GM12891 (cell line): ENCODE results near the gene TRIM4.

ENCODE experiments used
- DNase-seq: peaks from one replicate; pipeline ENCODE4 v3.0.0; 2011; ENCODE audit warnings: low spot score; ENCODE audit not compliant: insufficient read length
- FAIRE-seq: peaks from 2 replicates; lab custom pipeline; 2011; peaks lifted over from hg19 to GRCh38; lab: Jason Lieb, UNC
- PAX5 ChIP-seq: IDR thresholded peaks from 2 replicates; pipeline ENCODE4 v1.6.1; 2011; ENCODE audit warnings: low read length, moderate library complexity, mild to moderate bottlenecking; ENCODE audit not compliant: insufficient read depth, severe bottlenecking
- POLR2A ChIP-seq: IDR thresholded peaks from 2 replicates; pipeline ENCODE4 v1.6.1; 2011; ENCODE audit warnings: low read depth, low read length, control low read depth
- POLR2AphosphoS5 ChIP-seq: IDR thresholded peaks from 2 replicates; pipeline ENCODE4 v1.6.1; 2011; ENCODE audit warnings: low read depth, low read length, control low read depth
- POU2F2 ChIP-seq: IDR thresholded peaks from 2 replicates; pipeline ENCODE4 v1.6.1; 2011; ENCODE audit warnings: low read depth, mild to moderate bottlenecking, control low read depth, low read length, moderate library complexity
- SPI1 ChIP-seq: IDR thresholded peaks from 2 replicates; pipeline ENCODE4 v1.6.1; 2011; ENCODE audit warnings: low read depth, low read length, control low read depth
- TAF1 ChIP-seq: IDR thresholded peaks from 2 replicates; pipeline ENCODE4 v1.6.1; 2011; ENCODE audit warnings: low read depth, low read length, control low read depth

Gene TRIM4

DNA sequence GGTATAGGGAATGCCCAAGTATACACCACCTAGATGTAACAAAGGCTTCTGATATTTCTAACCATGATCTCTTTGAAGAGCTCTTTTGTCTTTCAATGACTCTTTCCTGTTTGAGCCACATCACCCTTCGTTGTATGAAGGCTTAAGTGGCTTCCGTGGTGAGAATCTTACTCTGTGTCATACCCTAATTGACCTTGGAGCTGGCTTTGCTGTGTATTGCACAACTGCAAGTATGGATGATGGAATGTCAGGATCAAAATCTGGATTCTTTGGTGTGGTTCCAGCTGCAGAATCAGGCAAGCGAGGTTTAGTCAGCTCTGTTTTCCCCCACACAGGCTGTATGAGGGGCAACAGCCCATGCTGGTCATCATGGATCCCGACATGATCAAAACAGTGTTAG lies 75.5 kb downstream of the TRIM4 start:
- TF ChIP-seq TAF1 (no peak), SPI1 (no peak), POLR2AphosphoS5 (no peak), POLR2A (no peak), POU2F2 (no peak)
- no peak for FAIRE-seq

DNA sequence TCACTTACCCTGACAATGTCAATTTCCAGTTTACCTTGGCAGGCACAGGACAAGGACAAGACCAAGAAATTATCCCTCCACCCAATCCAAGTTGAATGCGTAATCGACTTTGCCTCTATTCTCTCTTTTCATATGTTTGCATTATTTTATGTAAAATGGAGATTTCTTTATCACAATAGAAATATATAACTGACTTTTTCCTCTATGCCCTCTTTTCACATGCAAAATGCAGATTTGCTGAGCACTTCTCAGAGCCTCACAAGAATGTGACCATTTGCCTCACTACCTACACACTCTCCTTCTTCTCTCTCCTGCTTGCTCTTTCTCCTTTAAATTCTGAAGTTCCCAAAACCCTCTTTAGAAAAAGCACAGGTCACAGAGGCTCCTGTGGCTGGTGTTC lies 76.4 kb downstream of the TRIM4 start:
- DNase-seq (no peak), FAIRE-seq (no peak)
- TF ChIP-seq POU2F2: no peak
- no peak for TF ChIP-seq POLR2A
- no peak for TF ChIP-seq SPI1
- no peak for TF ChIP-seq PAX5
- no peak for TF ChIP-seq TAF1
- no peak for TF ChIP-seq POLR2AphosphoS5

More for the DNA sequence above, 75.5 kb downstream of the TRIM4 start:
- no peak for DNase-seq
